Measurements from ENCODE around the gene ZNF584. TPM values are rescaled to one million over a fixed set of nuclear protein-coding genes. Genes with fewer than 3 reads are reported as not detected.
A peak's percentile ranks its signal among the peaks of the same experiment; 100 is the strongest.

The ZNF584 gene
- total RNA-seq, 1 donor from 2014 or later: 16.7 TPM

DNA sequence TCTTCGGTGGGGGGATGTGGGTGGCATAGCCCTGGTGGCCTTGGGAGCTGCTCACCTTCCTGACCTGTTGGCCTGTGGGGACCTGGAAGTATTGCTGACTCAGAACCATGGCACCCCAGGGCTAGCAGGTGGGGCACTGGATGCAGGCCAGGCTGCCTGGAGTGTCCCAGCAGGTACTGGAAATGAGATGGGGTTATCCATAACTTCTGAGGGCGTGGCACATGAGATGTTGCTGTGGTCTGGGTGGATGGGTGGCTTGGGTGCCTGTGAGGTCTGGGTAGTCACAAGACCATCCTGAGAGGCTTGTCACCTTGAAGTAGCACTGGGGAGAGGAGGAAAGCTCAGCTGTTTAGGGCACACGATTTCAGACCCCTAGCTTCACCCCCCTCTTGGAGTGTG, 13.6 kb upstream of the ZNF584 start:
- Mint-ChIP-seq H3K4me3 (ENCODE audit: low read depth) (no peak overlapping the region), H3K9me3 (ENCODE audit: low read depth) (no peaks in the 10 kb centered on the region), H3K27ac (peak overlapping the region; percentile 56), H3K27me3 (peaks cover 20% of the 10 kb centered on the region), H3K36me3 (ENCODE audit: insufficient read depth) (peaks cover 24% of the 10 kb centered on the region), H3K4me1 (ENCODE audit: low read depth) (peaks cover 2% of the 10 kb centered on the region)
- DNase-seq (ENCODE audit: low spot score, unreplicated experiment): no peak
- TF ChIP-seq, protein P1, sequence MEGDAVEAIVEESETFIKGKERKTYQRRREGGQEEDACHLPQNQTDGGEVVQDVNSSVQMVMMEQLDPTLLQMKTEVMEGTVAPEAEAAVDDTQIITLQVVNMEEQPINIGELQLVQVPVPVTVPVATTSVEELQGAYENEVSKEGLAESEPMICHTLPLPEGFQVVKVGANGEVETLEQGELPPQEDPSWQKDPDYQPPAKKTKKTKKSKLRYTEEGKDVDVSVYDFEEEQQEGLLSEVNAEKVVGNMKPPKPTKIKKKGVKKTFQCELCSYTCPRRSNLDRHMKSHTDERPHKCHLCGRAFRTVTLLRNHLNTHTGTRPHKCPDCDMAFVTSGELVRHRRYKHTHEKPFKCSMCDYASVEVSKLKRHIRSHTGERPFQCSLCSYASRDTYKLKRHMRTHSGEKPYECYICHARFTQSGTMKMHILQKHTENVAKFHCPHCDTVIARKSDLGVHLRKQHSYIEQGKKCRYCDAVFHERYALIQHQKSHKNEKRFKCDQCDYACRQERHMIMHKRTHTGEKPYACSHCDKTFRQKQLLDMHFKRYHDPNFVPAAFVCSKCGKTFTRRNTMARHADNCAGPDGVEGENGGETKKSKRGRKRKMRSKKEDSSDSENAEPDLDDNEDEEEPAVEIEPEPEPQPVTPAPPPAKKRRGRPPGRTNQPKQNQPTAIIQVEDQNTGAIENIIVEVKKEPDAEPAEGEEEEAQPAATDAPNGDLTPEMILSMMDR (IDR thresholded peaks at IDR 0.05; ENCODE audit: unreplicated experiment): no peak

DNA sequence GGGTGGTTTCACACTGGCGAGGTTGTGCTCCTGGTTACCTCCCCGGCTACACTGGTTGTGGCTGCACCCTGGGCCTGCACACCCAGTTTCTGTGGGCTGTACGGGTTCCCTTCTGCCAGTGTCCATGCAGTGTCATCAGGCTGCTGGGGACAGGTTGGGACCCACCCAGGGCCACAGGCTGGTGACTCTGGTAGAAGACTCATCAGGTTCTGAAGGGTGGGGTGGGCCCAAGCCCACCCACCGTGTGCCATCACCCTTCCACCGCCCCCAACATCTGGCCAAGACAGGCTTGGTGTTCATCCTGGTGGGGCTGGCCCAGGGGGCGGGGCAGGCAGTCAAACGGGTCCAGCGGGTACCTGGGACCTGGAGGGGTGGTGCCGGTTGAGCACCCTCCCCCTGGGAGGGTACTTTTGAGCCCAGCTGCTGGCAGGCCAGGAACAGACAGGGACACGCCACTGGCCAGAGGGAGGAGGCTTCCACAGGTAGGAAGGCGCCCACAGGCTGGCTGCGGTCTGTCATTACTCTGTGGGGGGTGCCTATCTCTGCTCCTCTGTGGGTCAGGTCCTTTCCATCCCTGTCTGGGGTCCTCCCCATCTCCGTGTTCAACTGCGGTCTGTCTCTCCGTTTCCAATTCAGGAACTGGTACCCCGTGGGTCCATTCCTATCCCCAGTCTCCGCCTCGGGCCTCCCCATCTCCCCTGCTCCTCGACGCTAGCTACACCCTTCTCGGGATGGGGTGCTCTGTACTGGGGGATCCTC, 13.1 kb upstream of the ZNF584 start, which contains the start of gene RNF225:
Gene RNF225 (plus strand): TSS at position 437 of the 759 bp plus-strand sequence. CDS start 434 bp downstream, outside the sequence.
- no peak within 1 kb of the TSS for H3K4me3 Mint-ChIP-seq (ENCODE audit: low read depth)
- TF ChIP-seq, protein P1 (IDR thresholded peaks at IDR 0.05; ENCODE audit: unreplicated experiment): no peak
- H3K9me3 Mint-ChIP-seq (ENCODE audit: low read depth): no peaks in the 10 kb centered on the region
- H3K4me1 Mint-ChIP-seq (ENCODE audit: low read depth): peaks cover 4% of the 10 kb centered on the region
- no peak for DNase-seq (ENCODE audit: low spot score, unreplicated experiment)
- H3K36me3 Mint-ChIP-seq (ENCODE audit: insufficient read depth): peaks cover 24% of the 10 kb centered on the region
- peaks cover 20% of the 10 kb centered on the region for H3K27me3 Mint-ChIP-seq
- H3K27ac Mint-ChIP-seq: peak within 1 kb of the TSS; percentile 56

DNA sequence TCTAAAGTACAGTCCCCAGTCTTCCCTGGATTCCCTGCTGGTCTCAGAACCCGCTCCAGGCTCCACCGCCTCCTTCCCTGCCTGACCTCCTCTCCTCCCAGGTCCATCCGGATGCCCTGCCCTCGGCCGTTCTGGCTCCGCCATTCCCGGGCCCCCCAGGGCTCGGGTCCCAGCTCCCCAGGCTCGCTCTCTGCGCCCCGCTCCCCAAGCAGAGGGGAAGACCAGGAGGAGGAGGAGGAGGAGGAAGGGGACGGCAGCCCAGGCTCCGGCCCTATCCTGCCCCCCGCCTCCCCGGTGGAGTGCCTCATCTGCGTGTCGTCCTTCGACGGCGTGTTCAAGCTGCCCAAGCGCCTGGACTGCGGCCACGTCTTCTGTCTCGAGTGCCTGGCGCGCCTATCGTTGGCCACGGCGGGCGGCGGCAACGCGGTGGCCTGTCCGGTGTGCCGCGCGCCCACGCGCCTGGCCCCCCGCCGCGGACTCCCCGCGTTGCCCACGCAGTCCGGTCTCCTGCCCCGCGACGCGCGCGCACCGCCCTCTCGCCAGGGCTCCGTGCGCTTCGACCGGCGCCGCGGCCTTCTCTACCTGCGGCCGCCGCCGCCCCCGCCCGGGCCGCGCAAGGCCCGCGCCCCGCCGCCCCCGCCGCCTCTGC, 12.3 kb upstream of the ZNF584 start:
- Mint-ChIP-seq H3K9me3 (ENCODE audit: low read depth) (no peaks in the 10 kb centered on the region), H3K36me3 (ENCODE audit: insufficient read depth) (peaks cover 20% of the 10 kb centered on the region), H3K4me3 (ENCODE audit: low read depth) (no peak overlapping the region), H3K27me3 (peaks cover 20% of the 10 kb centered on the region), H3K27ac (no peak overlapping the region), H3K4me1 (ENCODE audit: low read depth) (peaks cover 11% of the 10 kb centered on the region)
- DNase-seq (ENCODE audit: low spot score, unreplicated experiment): no peak
- TF ChIP-seq, protein P1 (IDR thresholded peaks at IDR 0.05; ENCODE audit: unreplicated experiment): no peak

DNA sequence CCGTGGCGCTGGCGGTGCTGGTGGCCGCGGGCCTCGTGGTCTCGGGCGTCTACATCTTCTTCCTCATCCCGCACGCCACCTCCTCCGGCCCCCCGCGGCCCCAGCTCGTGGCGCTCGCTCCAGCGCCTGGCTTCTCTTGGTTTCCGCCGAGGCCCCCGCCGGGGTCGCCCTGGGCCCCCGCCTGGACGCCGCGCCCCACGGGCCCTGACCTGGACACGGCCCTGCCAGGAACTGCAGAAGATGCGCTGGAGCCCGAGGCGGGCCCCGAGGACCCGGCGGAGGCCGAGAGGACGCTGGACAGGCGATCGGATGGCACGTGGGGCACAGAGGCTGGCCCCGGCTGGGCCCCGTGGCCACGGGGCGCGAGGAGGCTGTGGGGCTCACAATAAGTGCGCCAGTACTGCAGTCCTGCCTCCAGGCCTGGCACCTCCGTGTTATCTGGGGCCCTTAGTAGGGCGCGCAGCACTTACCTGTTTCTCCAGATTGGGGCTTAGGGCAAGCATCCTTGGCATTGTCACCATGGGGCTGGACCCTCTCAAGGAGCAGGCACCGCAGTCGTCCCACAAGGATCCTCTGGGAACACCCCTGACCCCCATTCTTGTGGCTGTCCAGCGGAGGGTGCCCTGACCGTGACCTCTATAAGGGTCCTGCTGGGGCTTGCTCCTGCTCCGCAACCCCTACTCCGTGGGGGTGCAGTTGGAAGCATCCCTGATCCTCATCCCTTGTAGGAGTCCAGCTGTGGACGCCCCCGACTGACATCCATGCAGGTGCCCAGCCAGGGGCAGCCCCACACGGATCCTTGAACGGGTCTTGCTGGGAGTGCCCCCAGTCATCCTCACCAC, 11.5 kb upstream of the ZNF584 start:
- Mint-ChIP-seq H3K27me3 (peaks cover 20% of the 10 kb centered on the region), H3K9me3 (ENCODE audit: low read depth) (no peaks in the 10 kb centered on the region), H3K4me1 (ENCODE audit: low read depth) (peaks cover 13% of the 10 kb centered on the region), H3K36me3 (ENCODE audit: insufficient read depth) (peaks cover 20% of the 10 kb centered on the region), H3K4me3 (ENCODE audit: low read depth) (no peak overlapping the region), H3K27ac (no peak overlapping the region)
- no peak for DNase-seq (ENCODE audit: low spot score, unreplicated experiment)
- TF ChIP-seq, protein P1 (IDR thresholded peaks at IDR 0.05; ENCODE audit: unreplicated experiment): no peak

DNA sequence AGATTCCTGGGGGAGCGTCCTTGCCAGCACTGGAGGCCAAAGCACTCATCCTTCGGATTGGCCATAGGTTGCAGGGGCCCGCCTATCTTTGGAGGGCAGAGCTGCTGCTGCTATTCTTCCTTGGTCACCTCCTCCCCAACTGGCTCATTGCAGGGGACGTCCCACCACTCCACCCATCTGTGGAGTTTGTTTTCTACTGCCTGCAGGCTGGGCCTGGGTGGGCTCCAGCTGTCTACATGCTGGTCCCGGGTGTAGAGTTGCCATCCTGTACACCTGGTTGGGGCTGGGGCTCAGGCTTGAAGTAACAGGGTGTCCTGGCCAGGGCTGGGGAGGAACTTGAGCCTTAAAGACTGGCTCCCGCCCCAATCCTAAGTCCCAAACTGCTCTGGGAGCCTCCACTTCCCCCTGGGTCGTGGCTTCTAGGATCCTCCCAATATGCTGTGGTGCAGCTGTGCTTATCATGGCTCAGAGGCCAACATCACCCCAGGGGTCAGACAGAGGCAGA, 10.9 kb upstream of the ZNF584 start:
- H3K4me3 Mint-ChIP-seq (ENCODE audit: low read depth): no peak overlapping the region
- H3K9me3 Mint-ChIP-seq (ENCODE audit: low read depth): no peaks in the 10 kb centered on the region
- H3K27me3 Mint-ChIP-seq: peaks cover 20% of the 10 kb centered on the region
- DNase-seq (ENCODE audit: low spot score, unreplicated experiment): no peak
- H3K4me1 Mint-ChIP-seq (ENCODE audit: low read depth): peaks cover 15% of the 10 kb centered on the region
- TF ChIP-seq, protein P1 (IDR thresholded peaks at IDR 0.05; ENCODE audit: unreplicated experiment): no peak
- H3K36me3 Mint-ChIP-seq (ENCODE audit: insufficient read depth): peaks cover 20% of the 10 kb centered on the region
- H3K27ac Mint-ChIP-seq: no peak overlapping the region
